Stimulated activated naive CD8-positive, alpha-beta T cell treated with anti-CD3 and anti-CD28 coated beads, Interleukin-15, Interleukin-2, amounts not matched to agents 100 ng/mL and 50 ng/mL, for 24 hours (primary cell): ENCODE data around the gene HARS2.
"Not testable (repeated sequence)": the region's sequence is repeated elsewhere in the genome, so short reads cannot be mapped to it uniquely, and the experiment has no call there.

ENCODE experiments used
- H3K27ac Mint-ChIP-seq: one replicate; pipeline ENCODE4 v1.8.0; 2021; ENCODE audit warnings: mild to moderate bottlenecking, mixed read lengths
- H3K27me3 Mint-ChIP-seq: one replicate; pipeline ENCODE4 v1.8.0; 2021; ENCODE audit warnings: mixed read lengths
- H3K36me3 Mint-ChIP-seq: one replicate; pipeline ENCODE4 v1.8.0; 2021; ENCODE audit warnings: low read depth, mixed read lengths
- H3K4me1 Mint-ChIP-seq: one replicate; pipeline ENCODE4 v1.8.0; 2021; ENCODE audit warnings: low read depth, mixed read lengths
- H3K4me3 Mint-ChIP-seq: one replicate; pipeline ENCODE4 v1.8.0; 2021; ENCODE audit warnings: mild to moderate bottlenecking, mixed read lengths
- H3K9me3 Mint-ChIP-seq: one replicate; pipeline ENCODE4 v1.8.0; 2021; ENCODE audit warnings: mixed read lengths

The HARS2 gene

GRCh38 chr5:140674629-140675028 lies 16.6 kb upstream of the HARS2 start:
- no peaks in the 10 kb centered on the region for H3K27me3 Mint-ChIP-seq
- H3K4me3 Mint-ChIP-seq, result no peak overlapping the region
- peaks cover 62% of the 10 kb centered on the region for H3K36me3 Mint-ChIP-seq
- H3K27ac Mint-ChIP-seq, result no peak overlapping the region
- no peaks in the 10 kb centered on the region for H3K9me3 Mint-ChIP-seq
- H3K4me1 Mint-ChIP-seq, result no peaks in the 10 kb centered on the region

DNA sequence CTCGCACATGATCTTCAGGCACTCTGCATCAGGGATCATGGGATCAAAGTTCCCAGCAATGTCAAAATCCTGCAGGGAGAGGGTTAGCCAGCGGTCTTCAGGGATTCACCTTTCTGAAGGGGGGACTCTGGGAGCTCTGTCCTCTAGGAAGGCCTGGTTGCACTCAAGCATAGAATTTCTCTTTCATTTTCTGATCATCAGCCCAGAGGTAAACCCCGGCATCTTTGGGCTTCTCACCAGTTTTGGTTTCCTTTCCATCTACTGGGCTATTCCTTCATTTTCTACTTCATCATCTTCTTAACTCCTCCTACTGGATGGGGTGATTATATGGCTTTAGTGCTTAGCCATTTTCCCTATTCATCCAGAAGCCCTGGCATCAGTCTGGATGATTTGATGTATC lies 13.3 kb upstream of the HARS2 start:
- no peaks in the 10 kb centered on the region for H3K9me3 Mint-ChIP-seq
- no peaks in the 10 kb centered on the region for H3K27me3 Mint-ChIP-seq
- H3K4me1 Mint-ChIP-seq, result no peaks in the 10 kb centered on the region
- no peak overlapping the region for H3K27ac Mint-ChIP-seq
- peaks cover 70% of the 10 kb centered on the region for H3K36me3 Mint-ChIP-seq
- H3K4me3 Mint-ChIP-seq, result no peak overlapping the region

DNA sequence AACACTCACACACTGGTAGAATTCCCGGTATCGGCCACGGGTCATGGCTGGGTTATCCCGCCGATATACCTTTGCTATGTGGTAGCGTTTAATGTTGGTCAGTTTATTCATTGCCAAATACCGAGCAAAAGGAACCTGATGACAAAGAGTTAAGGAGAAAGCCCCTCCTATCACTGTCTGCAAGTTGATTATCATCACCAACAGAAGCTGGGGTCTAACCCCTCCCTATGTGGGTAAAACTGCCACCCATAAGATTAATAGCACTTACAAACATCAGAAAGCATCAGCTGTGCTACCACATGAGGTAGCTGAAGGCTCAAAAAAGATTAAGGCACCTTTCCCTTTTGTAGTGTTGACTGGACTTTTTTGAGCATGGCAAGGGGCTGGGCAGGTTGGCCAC lies 12.3 kb upstream of the HARS2 start:
- no peaks in the 10 kb centered on the region for H3K27me3 Mint-ChIP-seq
- no peak overlapping the region for H3K4me3 Mint-ChIP-seq
- peaks cover 71% of the 10 kb centered on the region for H3K36me3 Mint-ChIP-seq
- no peaks in the 10 kb centered on the region for H3K9me3 Mint-ChIP-seq
- H3K27ac Mint-ChIP-seq, result no peak overlapping the region
- H3K4me1 Mint-ChIP-seq, result no peaks in the 10 kb centered on the region

- Mint-ChIP-seq H3K36me3 (peaks cover 41% of the 10 kb centered on the region), H3K27me3 (no peaks in the 10 kb centered on the region), H3K27ac (peak overlapping the region; percentile 93), H3K4me3 (peak overlapping the region; percentile 97), H3K9me3 (no peaks in the 10 kb centered on the region), H3K4me1 (peaks cover 53% of the 10 kb centered on the region)
Observed at GRCh38 chr5:140690376-140690932, 801 bp upstream of the HARS2 start.

GRCh38 chr5:140694276-140694675 lies 3.0 kb downstream of the HARS2 start:
- peaks cover 61% of the 10 kb centered on the region for H3K36me3 Mint-ChIP-seq
- no peaks in the 10 kb centered on the region for H3K27me3 Mint-ChIP-seq
- peaks cover 48% of the 10 kb centered on the region for H3K4me1 Mint-ChIP-seq
- H3K27ac Mint-ChIP-seq, result no peak overlapping the region
- no peak overlapping the region for H3K4me3 Mint-ChIP-seq
- H3K9me3 Mint-ChIP-seq, result no peaks in the 10 kb centered on the region

DNA sequence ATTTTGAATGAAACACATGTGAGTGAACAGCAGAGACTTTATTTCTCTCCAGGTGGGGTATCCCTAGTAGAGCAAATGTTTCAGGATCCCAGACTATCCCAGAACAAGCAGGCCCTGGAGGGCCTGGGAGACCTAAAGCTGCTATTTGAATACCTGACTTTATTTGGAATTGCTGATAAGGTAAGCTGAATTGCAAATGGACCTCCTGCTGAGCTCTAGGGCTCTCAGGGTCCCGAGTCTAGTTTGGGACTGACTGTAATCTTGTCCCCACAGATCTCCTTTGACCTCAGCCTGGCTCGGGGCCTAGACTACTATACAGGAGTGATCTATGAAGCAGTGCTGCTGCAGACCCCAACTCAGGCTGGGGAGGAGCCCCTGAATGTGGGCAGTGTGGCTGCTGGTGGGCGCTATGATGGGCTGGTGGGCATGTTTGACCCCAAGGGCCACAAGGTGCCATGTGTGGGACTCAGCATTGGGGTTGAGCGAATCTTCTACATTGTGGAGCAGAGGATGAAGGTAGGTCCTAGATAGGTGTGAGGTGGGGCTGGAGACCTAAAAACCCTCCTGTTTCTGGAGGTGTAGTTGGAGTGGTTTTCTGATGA lies 5.7 kb downstream of the HARS2 start:
- Mint-ChIP-seq H3K36me3 (peaks cover 79% of the 10 kb centered on the region), H3K9me3 (no peaks in the 10 kb centered on the region), H3K27me3 (no peaks in the 10 kb centered on the region), H3K4me3 (no peak overlapping the region), H3K27ac (no peak overlapping the region), H3K4me1 (peaks cover 49% of the 10 kb centered on the region)

DNA sequence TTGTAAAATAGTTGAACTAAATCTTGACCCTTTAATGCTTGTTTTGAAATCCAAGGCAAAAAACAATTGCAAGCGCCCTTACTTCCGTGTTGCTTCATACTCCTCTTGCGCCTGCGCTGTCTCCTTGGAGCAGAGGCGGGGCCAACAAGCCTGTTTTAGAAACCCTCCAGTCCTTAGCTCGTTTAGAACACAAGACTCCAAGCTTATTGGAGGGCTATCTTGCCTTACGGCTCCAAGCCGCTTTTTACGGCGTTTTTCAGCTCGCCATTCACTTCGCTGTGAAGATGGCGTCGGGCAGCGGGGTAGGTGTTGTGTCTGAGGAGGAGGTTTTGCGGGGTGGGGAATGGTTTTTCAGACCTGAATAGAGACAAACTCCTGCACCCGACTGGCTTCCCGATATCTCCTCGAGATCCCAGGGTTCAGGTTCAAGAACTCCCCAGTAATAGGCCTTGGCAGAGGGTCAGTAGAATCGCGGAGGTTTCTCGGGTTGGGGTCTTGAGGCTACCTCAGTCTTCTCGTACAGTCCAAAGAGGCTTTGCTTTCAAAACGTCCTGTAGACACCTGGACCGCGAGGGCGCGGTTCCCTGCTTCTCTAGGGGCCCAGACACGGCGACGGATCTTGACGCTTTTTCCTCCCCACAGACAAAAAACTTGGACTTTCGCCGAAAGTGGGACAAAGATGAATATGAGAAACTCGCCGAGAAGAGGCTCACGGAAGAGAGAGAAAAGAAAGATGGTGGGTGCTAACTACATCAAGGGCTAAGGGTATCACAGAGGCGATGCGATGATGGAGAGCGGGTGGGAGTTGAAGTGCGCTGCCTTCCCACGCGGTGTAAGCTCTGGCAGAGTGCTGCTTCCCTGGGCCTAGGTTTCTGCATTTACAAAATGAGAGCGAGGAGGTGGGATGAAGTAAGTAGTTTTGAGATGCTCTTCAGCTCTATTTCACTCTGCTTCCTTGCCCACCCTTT lies 9.2 kb downstream of the HARS2 start, which contains the start of gene ZMAT2:
Gene ZMAT2, plus strand, starts transcription at position 271 of the 968 bp plus-strand sequence. Its CDS starts 14 bp downstream, at position 285.
- H3K36me3 Mint-ChIP-seq, result peaks cover 83% of the 10 kb centered on the region

GRCh38 chr5:140707812-140708211 lies 16.6 kb downstream of the HARS2 start:
- Mint-ChIP-seq H3K27me3 (no peaks in the 10 kb centered on the region), H3K9me3 (no peaks in the 10 kb centered on the region), H3K4me1 (peaks cover 22% of the 10 kb centered on the region), H3K4me3 (no peak overlapping the region), H3K36me3 (peaks cover 42% of the 10 kb centered on the region), H3K27ac (no peak overlapping the region)

More for the DNA sequence above, 9.2 kb downstream of the HARS2 start, which contains the start of gene ZMAT2:
- no peaks in the 10 kb centered on the region for H3K9me3 Mint-ChIP-seq
- H3K27me3 Mint-ChIP-seq, result no peaks in the 10 kb centered on the region
- peak within 1 kb of the TSS; percentile 93 for H3K27ac Mint-ChIP-seq
- H3K4me1 Mint-ChIP-seq, result peaks cover 35% of the 10 kb centered on the region
- H3K4me3 Mint-ChIP-seq, result peak within 1 kb of the TSS; percentile 95

DNA sequence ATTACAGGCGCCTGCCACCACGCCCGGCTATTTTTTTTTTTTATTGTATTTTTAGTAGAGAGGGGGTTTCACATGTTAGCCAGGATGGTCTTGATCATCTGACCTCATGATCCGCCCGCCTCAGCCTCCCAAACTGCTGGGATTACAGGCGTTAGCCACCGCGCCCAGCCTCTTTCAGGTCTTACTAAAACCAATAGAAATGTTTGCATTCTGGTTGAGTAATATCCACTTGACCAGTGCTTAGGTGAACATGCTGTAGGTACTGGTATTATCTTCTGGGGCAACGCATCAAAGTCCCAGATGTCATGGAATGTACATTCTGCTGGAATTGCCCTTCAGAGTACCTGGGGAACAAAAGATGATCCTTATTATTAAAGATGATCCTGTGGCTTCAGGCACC lies 17.5 kb downstream of the HARS2 start:
- Mint-ChIP-seq H3K4me1 (peaks cover 25% of the 10 kb centered on the region), H3K36me3 (peaks cover 37% of the 10 kb centered on the region)
- not testable (repeated sequence) for H3K9me3 Mint-ChIP-seq, H3K27ac Mint-ChIP-seq, H3K27me3 Mint-ChIP-seq, H3K4me3 Mint-ChIP-seq

- no peaks in the 10 kb centered on the region for H3K27me3 Mint-ChIP-seq
- peaks cover 18% of the 10 kb centered on the region for H3K36me3 Mint-ChIP-seq
- H3K4me3 Mint-ChIP-seq, result peak overlapping the region; percentile 86
- H3K4me1 Mint-ChIP-seq, result peaks cover 25% of the 10 kb centered on the region
- peak overlapping the region; percentile 83 for H3K27ac Mint-ChIP-seq
- no peaks in the 10 kb centered on the region for H3K9me3 Mint-ChIP-seq
Observed at GRCh38 chr5:140710899-140711552, 19.8 kb downstream of the HARS2 start.

DNA sequence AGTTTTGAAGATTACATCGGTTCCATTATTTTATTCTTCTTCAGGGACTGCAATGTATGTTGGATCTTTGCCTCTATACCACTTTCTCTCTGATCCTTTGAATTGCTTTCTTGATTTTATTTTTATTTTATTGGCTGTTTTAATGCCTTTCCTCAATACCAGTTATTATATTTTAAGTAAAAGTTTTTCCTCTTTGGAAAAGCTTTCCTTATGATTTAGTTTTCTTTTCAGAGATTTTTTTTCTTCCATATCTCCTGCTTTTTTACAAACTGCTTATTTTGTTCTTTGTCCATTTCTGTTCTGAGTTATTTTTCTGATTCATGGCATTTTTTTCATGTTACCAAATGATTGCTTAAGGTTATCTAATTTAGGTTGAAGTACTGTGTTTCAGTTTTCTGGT lies 20.5 kb downstream of the HARS2 start:
- Mint-ChIP-seq H3K4me3 (peak overlapping the region; percentile 86), H3K4me1 (peaks cover 25% of the 10 kb centered on the region), H3K27ac (peak overlapping the region; percentile 32), H3K36me3 (peaks cover 10% of the 10 kb centered on the region), H3K27me3 (no peaks in the 10 kb centered on the region), H3K9me3 (no peaks in the 10 kb centered on the region)

DNA sequence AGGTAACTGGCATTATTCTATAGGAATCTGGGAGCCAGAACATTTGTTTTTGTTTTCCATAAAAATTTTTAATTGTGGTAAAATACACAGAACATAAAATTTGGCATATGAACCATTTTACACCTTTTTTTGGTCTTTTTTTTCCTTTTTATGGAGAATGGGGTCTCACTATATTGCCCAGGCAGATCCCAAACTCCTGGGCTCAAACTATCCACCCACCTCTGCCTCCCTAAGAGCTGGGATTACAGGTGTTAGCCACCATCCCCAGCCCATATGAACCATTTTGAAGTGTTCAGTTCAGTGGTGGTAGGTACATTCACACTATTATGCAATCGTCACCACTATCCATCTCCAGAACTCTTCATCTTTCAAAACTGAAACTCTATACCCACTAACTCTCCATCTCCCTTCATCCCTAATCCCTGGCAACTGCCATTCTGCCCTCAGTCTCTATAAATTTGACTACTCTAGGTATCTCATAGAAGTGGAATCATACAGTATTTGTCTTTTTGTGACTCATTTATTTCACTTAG lies 22.4 kb downstream of the HARS2 start:
- Mint-ChIP-seq H3K27me3 (no peaks in the 10 kb centered on the region), H3K4me3 (no peak overlapping the region), H3K4me1 (peaks cover 25% of the 10 kb centered on the region), H3K9me3 (no peaks in the 10 kb centered on the region), H3K36me3 (no peaks in the 10 kb centered on the region), H3K27ac (no peak overlapping the region)

DNA sequence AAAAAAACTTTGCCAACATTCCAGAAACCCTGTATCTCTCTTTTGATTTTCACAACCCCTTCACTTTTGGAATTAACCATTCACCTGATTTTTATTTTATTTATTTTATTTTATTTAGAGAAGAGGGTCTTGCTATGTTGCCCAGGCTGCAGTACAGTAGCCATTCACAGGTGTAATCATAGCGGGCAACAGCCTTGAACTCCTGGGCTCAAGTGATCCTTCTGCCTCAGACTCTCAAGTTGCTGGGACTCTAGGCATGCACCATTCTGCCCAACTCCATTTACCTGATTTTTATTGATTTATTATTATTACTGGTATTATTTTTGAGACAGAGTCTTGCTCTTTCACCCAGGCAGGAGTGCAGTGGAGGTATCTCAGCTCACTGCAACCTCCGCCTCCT lies 25.0 kb downstream of the HARS2 start:
- H3K4me1 Mint-ChIP-seq, result peaks cover 16% of the 10 kb centered on the region
- H3K9me3 Mint-ChIP-seq, H3K4me3 Mint-ChIP-seq, H3K36me3 Mint-ChIP-seq, H3K27me3 Mint-ChIP-seq, H3K27ac Mint-ChIP-seq: not testable (repeated sequence)

- no peaks in the 10 kb centered on the region for H3K36me3 Mint-ChIP-seq
- no peak overlapping the region for H3K27ac Mint-ChIP-seq
- H3K9me3 Mint-ChIP-seq, result no peaks in the 10 kb centered on the region
- H3K27me3 Mint-ChIP-seq, result peaks cover 10% of the 10 kb centered on the region
- H3K4me3 Mint-ChIP-seq, result no peak overlapping the region
- peaks cover 4% of the 10 kb centered on the region for H3K4me1 Mint-ChIP-seq
Observed at GRCh38 chr5:140718266-140718592, 27.0 kb downstream of the HARS2 start.

GRCh38 chr5:140720738-140721137 lies 29.5 kb downstream of the HARS2 start:
- H3K4me1 Mint-ChIP-seq, H3K4me3 Mint-ChIP-seq, H3K9me3 Mint-ChIP-seq, H3K27ac Mint-ChIP-seq, H3K36me3 Mint-ChIP-seq: not testable (repeated sequence)
- H3K27me3 Mint-ChIP-seq, result peaks cover 17% of the 10 kb centered on the region
